H1 (cell line): ENCODE data around the gene CSF1. TPM values are rescaled to one million over a fixed set of nuclear protein-coding genes. Genes with fewer than 3 reads are reported as not detected.

Experiments used
- CTCF ChIA-PET: fragments of 300-600 bp; sonication (Branson Sonifier 250); formaldehyde crosslinking; loops from one replicate; lab custom pipeline; 2021; ENCODE audit not compliant: partially characterized antibody; lab: Charles Lee
- POLR2A ChIA-PET: fragments of 300-600 bp; sonication (Branson Sonifier 250); formaldehyde crosslinking; loops from one replicate; lab custom pipeline; 2021; ENCODE audit warnings: inconsistent platforms; ENCODE audit not compliant: partially characterized antibody; lab: Charles Lee
- DNase-seq, 2 experiments: peaks; one replicate each; pipeline versions ENCODE4 v3.0.0 to v3.0.0-alpha.2; 2010 to 2022; ENCODE audit warnings: low spot score in 2 of 2, low read depth in 1 of 2, mixed read lengths in 1 of 2
- FAIRE-seq: peaks from 2 replicates; lab custom pipeline; 2011; peaks lifted over from hg19 to GRCh38; lab: Jason Lieb, UNC
- H2AFZ ChIP-seq: 2 replicates; pipeline ENCODE4 v1.8.1; 2012; ENCODE audit warnings: low read length, inconsistent platforms
- H2AK5ac ChIP-seq: 2 replicates; pipeline ENCODE4 v1.6.1; 2013; ENCODE audit warnings: low read depth, low read length
- H2BK120ac ChIP-seq: replicated peaks from 2 replicates; pipeline ENCODE3; 2013; ENCODE audit warnings: low read depth, low read length, inconsistent platforms
- H2BK12ac ChIP-seq: 2 replicates; pipeline ENCODE4 v1.6.1; 2013; ENCODE audit warnings: low read depth, low read length
- H2BK15ac ChIP-seq: 2 replicates; pipeline ENCODE4 v1.6.1; 2013; ENCODE audit warnings: low read length
- H2BK20ac ChIP-seq: 2 replicates; pipeline ENCODE4 v1.6.1; 2013; ENCODE audit warnings: low read length
- H2BK5ac ChIP-seq: 2 replicates; pipeline ENCODE4 v1.6.1; 2013; ENCODE audit warnings: low read depth, low read length
- H3K14ac ChIP-seq: 2 replicates; pipeline ENCODE4 v1.6.1; 2013; ENCODE audit warnings: inconsistent platforms; ENCODE audit not compliant: insufficient read length
- H3K18ac ChIP-seq: 2 replicates; pipeline ENCODE4 v1.6.1; 2013; ENCODE audit warnings: low read length; ENCODE audit errors: extremely low read depth
- H3K23ac ChIP-seq: 2 replicates; pipeline ENCODE4 v1.6.1; 2013; ENCODE audit warnings: inconsistent platforms; ENCODE audit not compliant: insufficient read length
- H3K23me2 ChIP-seq: 2 replicates; pipeline ENCODE4 v1.6.1; 2013; ENCODE audit warnings: low read depth, low read length
- H3K27ac ChIP-seq: 2 replicates; pipeline ENCODE4 v1.6.1; 2011; ENCODE audit warnings: low read depth, low read length, inconsistent platforms
- H3K27me3 ChIP-seq, 4 experiments: replicated peaks in 1 of 4; 1 replicate in 1 of 4; 2 replicates in 3 of 4; pipeline versions ENCODE4 v1.6.1 to v1.8.1; 2011 to 2013; ENCODE audit warnings: low read length in 3 of 4, mild to moderate bottlenecking in 3 of 4, inconsistent platforms in 2 of 4, mixed read lengths in 2 of 4, moderate library complexity in 1 of 4; ENCODE audit not compliant: control insufficient read depth in 3 of 4, insufficient read depth in 3 of 4; ENCODE audit errors: extremely low read depth in 1 of 4
- H3K36me3 ChIP-seq, 4 experiments: 2 replicates each; pipeline versions ENCODE4 v1.6.1 to v1.8.1; 2011 to 2013; ENCODE audit warnings: mild to moderate bottlenecking in 4 of 4, low read length in 3 of 4, moderate library complexity in 2 of 4, control low read depth in 1 of 4, inconsistent platforms in 1 of 4; ENCODE audit not compliant: insufficient read depth in 4 of 4, control insufficient read depth in 2 of 4
- H3K4ac ChIP-seq: replicated peaks from 2 replicates; pipeline ENCODE3; 2013; ENCODE audit warnings: low read length, low read depth, mixed read lengths, inconsistent platforms; ENCODE audit not compliant: insufficient read length
- H3K4me1 ChIP-seq, 4 experiments: replicated peaks in 1 of 4; 1 replicate in 1 of 4; 2 replicates in 3 of 4; pipeline versions ENCODE4 v1.6.1 to v1.8.1; 2011 to 2013; ENCODE audit warnings: low read length in 3 of 4, inconsistent platforms in 2 of 4, mixed read lengths in 1 of 4; ENCODE audit not compliant: insufficient read depth in 4 of 4, control insufficient read depth in 3 of 4
- H3K4me2 ChIP-seq, 2 experiments: 2 replicates each; pipeline versions ENCODE4 v1.6.1 to v1.8.1; 2011 to 2013; ENCODE audit warnings: low read depth in 2 of 2, low read length in 2 of 2, control low read depth in 1 of 2, inconsistent platforms in 1 of 2, mild to moderate bottlenecking in 1 of 2; ENCODE audit not compliant: insufficient read depth in 1 of 2
- H3K4me3 ChIP-seq, 4 experiments: fragments of 200-600, 300-600 bp in 1 of 4; sonication (generic), shearing (Covaris generic), sonication (Bioruptor Twin) in 1 of 4; 2 replicates each; pipeline versions ENCODE4 v1.5.1 to v1.8.1; 2011 to 2016; ENCODE audit warnings: low read length in 4 of 4, low read depth in 3 of 4, control low read depth in 2 of 4, inconsistent platforms in 2 of 4, mild to moderate bottlenecking in 2 of 4, mixed read lengths in 1 of 4, moderate library complexity in 1 of 4; ENCODE audit not compliant: insufficient read depth in 2 of 4; ENCODE audit errors: extremely low read depth in 1 of 4
- H3K56ac ChIP-seq: replicated peaks from 2 replicates; pipeline ENCODE3; 2013; ENCODE audit warnings: low read depth, mild to moderate bottlenecking, mixed read lengths, low read length, inconsistent platforms; ENCODE audit not compliant: insufficient read length
- H3K79me1 ChIP-seq: 2 replicates; pipeline ENCODE4 v1.6.1; 2013; ENCODE audit warnings: low read depth, low read length, control low read depth
- H3K79me2 ChIP-seq, 2 experiments: 2 replicates each; pipeline versions ENCODE4 v1.6.1 to v1.8.1; 2012 to 2013; ENCODE audit warnings: low read length in 2 of 2, mild to moderate bottlenecking in 2 of 2, inconsistent platforms in 1 of 2; ENCODE audit not compliant: insufficient read depth in 2 of 2, control insufficient read depth in 1 of 2
- H3K9ac ChIP-seq, 4 experiments: replicated peaks in 1 of 4; 1 replicate in 1 of 4; 2 replicates in 3 of 4; pipeline versions ENCODE4 v1.6.1 to v1.8.1; 2011 to 2013; ENCODE audit warnings: low read depth in 3 of 4, low read length in 3 of 4, control low read depth in 2 of 4, mild to moderate bottlenecking in 2 of 4, moderate library complexity in 2 of 4, inconsistent platforms in 1 of 4; ENCODE audit errors: extremely low read depth in 1 of 4
- H3K9me3 ChIP-seq, 2 experiments: 2 replicates each; pipeline versions ENCODE4 v1.6.1 to v1.8.1; 2012 to 2013; ENCODE audit warnings: mild to moderate bottlenecking in 2 of 2, moderate library complexity in 2 of 2, control low read depth in 1 of 2, inconsistent platforms in 1 of 2, low read depth in 1 of 2, low read length in 1 of 2, mixed read lengths in 1 of 2; ENCODE audit not compliant: insufficient read depth in 2 of 2
- H4K20me1 ChIP-seq, 2 experiments: replicated peaks in 1 of 2; 2 replicates each; pipeline versions ENCODE3 to v1.8.1; 2011 to 2013; ENCODE audit warnings: inconsistent platforms in 2 of 2, low read length in 2 of 2, mild to moderate bottlenecking in 1 of 2; ENCODE audit not compliant: insufficient read depth in 2 of 2, control insufficient read depth in 1 of 2
- H4K5ac ChIP-seq: 2 replicates; pipeline ENCODE4 v1.6.1; 2013; ENCODE audit warnings: low read length, low read depth, mixed read lengths, inconsistent platforms; ENCODE audit not compliant: insufficient read length
- H4K8ac ChIP-seq: 2 replicates; pipeline ENCODE4 v1.8.0; 2013; ENCODE audit warnings: mild to moderate bottlenecking, moderate library complexity, low read length, inconsistent platforms; ENCODE audit not compliant: insufficient read depth; ENCODE audit errors: extremely low read depth
- H4K91ac ChIP-seq: replicated peaks from 2 replicates; pipeline ENCODE3; 2013; ENCODE audit warnings: low read length, mixed read lengths, inconsistent platforms; ENCODE audit not compliant: insufficient read length
- BCL11A ChIP-seq, 2 experiments: IDR thresholded peaks; one replicate each; pipeline ENCODE4 v1.6.1; 2011; ENCODE audit warnings: low read depth in 2 of 2, low read length in 2 of 2, mild to moderate bottlenecking in 2 of 2
- CEBPB ChIP-seq: IDR thresholded peaks from 2 replicates; pipeline ENCODE4 v1.6.1; 2012; ENCODE audit warnings: low read depth, low read length
- EZH2 ChIP-seq: fragments of 200-600 bp; sonication (generic); IDR thresholded peaks from 2 replicates; pipeline ENCODE4 v1.7.1; 2012; ENCODE audit warnings: low read depth, mild to moderate bottlenecking, moderate library complexity, low read length, inconsistent platforms; ENCODE audit not compliant: severe bottlenecking
- PHF8 ChIP-seq: fragments of 200-600 bp; sonication (generic); conservative IDR thresholded peaks from 2 replicates; pipeline ENCODE4 v1.7.1; 2012; ENCODE audit warnings: low read depth, mild to moderate bottlenecking, inconsistent platforms, low read length, moderate library complexity
- SUZ12 ChIP-seq: fragments of 200-600 bp; sonication (generic); IDR thresholded peaks from 2 replicates; pipeline ENCODE4 v1.6.1; 2012; ENCODE audit warnings: mild to moderate bottlenecking, inconsistent platforms, low read length, moderate library complexity, mixed read lengths
- TAF7 ChIP-seq: optimal IDR thresholded peaks from 2 replicates; pipeline ENCODE3; 2011; ENCODE audit warnings: low read depth, mild to moderate bottlenecking, inconsistent platforms, low read length, moderate library complexity, borderline replicate concordance
- YY1 ChIP-seq: IDR thresholded peaks from 2 replicates; pipeline ENCODE4 v1.6.1; 2011; ENCODE audit warnings: low read depth, mild to moderate bottlenecking, low read length
- WGBS, 2 experiments: shearing (Covaris generic) in 1 of 2; methylation state at CpG; one replicate each; pipeline versions ENCODE4 v1.1.6 to v1.1.7; 2013 to 2015; ENCODE audit warnings: low lambda C conversion rate in 2 of 2, mixed read lengths in 2 of 2, inconsistent platforms in 1 of 2, low coverage in 1 of 2, missing lambda C conversion rate in 1 of 2; ENCODE audit not compliant: insufficient replicate concordance in 2 of 2, insufficient coverage in 1 of 2, insufficient read length in 1 of 2; ENCODE audit errors: extremely low coverage in 1 of 2, missing lambda C conversion rate in 1 of 2; 5-methylcytosine and 5-hydroxymethylcytosine counted together
- polyA plus RNA-seq, 7 experiments: library from polyadenylated mRNA; depleted of rRNA in 3 of 7; stranded (reverse) in 5 of 7; unstranded in 2 of 7; fragments of >200 nt in 5 of 7; fragments of 200-250 nt in 2 of 7; gene quantifications; 1 replicate in 5 of 7; 2 replicates in 1 of 7; 4 replicates in 1 of 7; pipeline versions ENCODE4 v1.2.1 to v1.2.3, GENCODE V29; 2011 to 2013; ENCODE audit warnings: missing spikeins in 2 of 7, mixed read lengths in 2 of 7
- total RNA-seq: library from RNA; stranded (reverse); fragmentation: NEBNext Ultra II Directional; extraction: Animal tissue kit (Norgen Biotek cat#: 25700); gene quantifications from 2 replicates; pipeline ENCODE4 v1.2.1, GENCODE V29; 2021

The CSF1 gene
- total and polyA plus RNA-seq, 2 of the 8 experiments (the other 6 are each of a cell fraction or from before 2014, with no cell fraction given), result 3.3 to 5.4 TPM

DNA sequence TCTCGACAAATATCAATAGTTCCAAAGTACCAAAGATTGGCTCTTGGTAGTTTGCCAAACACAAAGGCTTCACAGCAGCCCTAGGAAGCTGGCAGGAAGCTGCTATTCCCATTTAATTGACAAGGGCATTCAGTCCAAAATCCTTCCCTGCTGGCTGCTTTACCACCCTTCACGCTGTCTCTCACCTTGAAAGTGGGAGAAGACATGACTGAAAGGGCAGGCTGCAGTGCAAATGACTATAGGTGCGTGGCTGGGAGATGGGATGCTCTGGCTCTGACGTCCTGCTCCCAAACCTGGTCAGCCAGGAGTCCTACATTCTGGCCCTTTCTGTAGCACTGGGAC is 3.8 kb upstream of the CSF1 start:
- H4K8ac ChIP-seq, result no peak overlapping the region
- POLR2A ChIA-PET, result no interaction called here
- no peak overlapping the region for H3K23ac ChIP-seq
- no peak overlapping the region for H4K5ac ChIP-seq
- DNase-seq (no peak), FAIRE-seq (no peak)
- H3K4me2 ChIP-seq, result no peak overlapping the region
- H3K56ac ChIP-seq, result no peak overlapping the region
- H3K18ac ChIP-seq, result no peak overlapping the region
- H4K20me1 ChIP-seq, result no peaks in the 10 kb centered on the region
- no peak overlapping the region for H4K91ac ChIP-seq
- H3K9me3 ChIP-seq, result peaks cover 0 to 2% of the 10 kb centered on the region in 2 experiments; a peak in 1 of 4 replicates
- no peak overlapping the region for H2AFZ ChIP-seq
- no peak overlapping the region for H3K27ac ChIP-seq
- no peak overlapping the region for H2BK15ac ChIP-seq
- no peaks in the 10 kb centered on the region for H3K36me3 ChIP-seq
- no peak overlapping the region for H3K4ac ChIP-seq
- H2BK20ac ChIP-seq, result no peak overlapping the region
- no peaks in the 10 kb centered on the region for H3K79me1 ChIP-seq
- H3K4me1 ChIP-seq, result peaks cover 2 to 16% (median 10%) of the 10 kb centered on the region in 4 experiments
- H3K9ac ChIP-seq, result no peak overlapping the region
- TF ChIP-seq SUZ12 (no peak), PHF8 (no peak), YY1 (no peak), TAF7 (no peak), BCL11A (IDR thresholded peaks at IDR 0.05; ENCODE audit: low read depth in 2 of 2, low read length in 2 of 2) (no peak), EZH2 (no peak), CEBPB (no peak)
- TF ChIP-seq, all 59 proteins: peak for 0
- no peak overlapping the region for H2BK5ac ChIP-seq
- CTCF ChIA-PET, result interaction anchor here (0.6 to 2.1 kb wide), 8 partner anchors 17 to 264 kb away, joined by 3 to 11 read pairs (median 3); no protein-coding TSS in a partner anchor
- no peaks in the 10 kb centered on the region for H3K79me2 ChIP-seq
- no peak overlapping the region for H2BK120ac ChIP-seq
- 73% methylated on average over 4 of the region's 4 CpGs; no CpG with 5 or more reads in 1 of the 2 experiments for WGBS, 2 experiments
- H2AK5ac ChIP-seq, result no peak overlapping the region
- H3K27me3 ChIP-seq, result peaks cover 7 to 38% (median 28%) of the 10 kb centered on the region in 4 experiments
- H3K23me2 ChIP-seq, result peaks cover 12% of the 10 kb centered on the region; the same call in 1 of the 2 replicates
- H2BK12ac ChIP-seq, result no peak overlapping the region
- no peak overlapping the region for H3K4me3 ChIP-seq
- H3K14ac ChIP-seq, result no peak overlapping the region
